PC-9 (cell line): ENCODE results near the gene GPRIN1.
"Not testable (repeated sequence)": the region's sequence is repeated elsewhere in the genome, so short reads cannot be mapped to it uniquely, and the experiment has no call there.

ENCODE experiments used
- CTCF ChIP-seq: fragments of 200-600 bp; sonication (generic); conservative IDR thresholded peaks from 2 replicates; pipeline ENCODE4 v1.6.1; 2017; ENCODE audit warnings: mixed run types, antibody characterized with exemption, mild to moderate bottlenecking, moderate library complexity
- EZH2 ChIP-seq: fragments of 200-600 bp; sonication (generic); IDR thresholded peaks from 2 replicates; pipeline ENCODE4 v1.8.0; 2017; ENCODE audit warnings: antibody characterized with exemption, low read depth

GRCh38 chr5:176550937-176551336, 59.0 kb downstream of the GPRIN1 start:
- not testable (repeated sequence) for TF ChIP-seq CTCF, EZH2
